Calu3 (cell line): ENCODE results near the gene GTF2IRD1. TPM values are rescaled to one million over a fixed set of nuclear protein-coding genes. Genes with fewer than 3 reads are reported as not detected.
"Not testable (repeated sequence)": the region's sequence is repeated elsewhere in the genome, so short reads cannot be mapped to it uniquely, and the experiment has no call there.

Source experiments
- BruUV-seq: library from RNA; stranded (reverse); fragments of 400-500 nt; replicated peaks from 2 replicates; lab custom pipeline; 2021; lab: Mats Ljungman, UMichigan
- CTCF ChIA-PET: fragments of 300-600 bp; sonication (Branson Sonifier 250); formaldehyde crosslinking; loops from one replicate; lab custom pipeline; 2022; ENCODE audit warnings: antibody characterized with exemption; lab: Charles Lee
- DNase-seq: peaks from one replicate; pipeline ENCODE4 v3.0.0; 2022
- H3K27ac Mint-ChIP-seq: one replicate; pipeline ENCODE4 v1.8.0; 2022; ENCODE audit warnings: mixed read lengths; ENCODE audit not compliant: unreplicated experiment
- H3K27me3 Mint-ChIP-seq: one replicate; pipeline ENCODE4 v1.8.0; 2022; ENCODE audit warnings: mixed read lengths; ENCODE audit not compliant: unreplicated experiment
- H3K36me3 Mint-ChIP-seq: one replicate; pipeline ENCODE4 v1.8.0; 2022; ENCODE audit warnings: mild to moderate bottlenecking, moderate library complexity, mixed read lengths; ENCODE audit not compliant: insufficient read depth, unreplicated experiment
- H3K4me1 Mint-ChIP-seq: one replicate; pipeline ENCODE4 v1.8.0; 2022; ENCODE audit warnings: mild to moderate bottlenecking, low read depth, mixed read lengths; ENCODE audit not compliant: unreplicated experiment
- H3K4me3 Mint-ChIP-seq: one replicate; pipeline ENCODE4 v1.8.0; 2022; ENCODE audit warnings: mild to moderate bottlenecking, low read depth, moderate library complexity, mixed read lengths; ENCODE audit not compliant: unreplicated experiment
- H3K9me3 Mint-ChIP-seq: one replicate; pipeline ENCODE4 v1.8.0; 2022; ENCODE audit warnings: low read depth, mixed read lengths; ENCODE audit not compliant: unreplicated experiment
- intact Hi-C: fragments of 100-400 bp; cut with micrococcal nuclease; formaldehyde crosslinking; loops from one replicate; pipeline ENCODE4 v1.10.0; 2022; ENCODE audit not compliant: unreplicated experiment
- total RNA-seq: library from RNA; stranded (reverse); gene quantifications from 2 replicates; pipeline ENCODE4 v1.2.3, GENCODE V29; 2022
- TF ChIP-seq, protein P1 (sequence below): fragments of 200-600 bp; IDR thresholded peaks from one replicate; pipeline ENCODE4 v1.8.0; 2022; ENCODE audit warnings: antibody characterized with exemption; ENCODE audit not compliant: unreplicated experiment

Gene GTF2IRD1
- total RNA-seq, 1 experiment from 2014 or later = 29.2 TPM

- H3K9me3 Mint-ChIP-seq = no peaks in the 10 kb centered on the region
- peaks cover 38% of the 10 kb centered on the region for H3K36me3 Mint-ChIP-seq
- intact Hi-C loops = no loop called here
- TF ChIP-seq, protein P1, sequence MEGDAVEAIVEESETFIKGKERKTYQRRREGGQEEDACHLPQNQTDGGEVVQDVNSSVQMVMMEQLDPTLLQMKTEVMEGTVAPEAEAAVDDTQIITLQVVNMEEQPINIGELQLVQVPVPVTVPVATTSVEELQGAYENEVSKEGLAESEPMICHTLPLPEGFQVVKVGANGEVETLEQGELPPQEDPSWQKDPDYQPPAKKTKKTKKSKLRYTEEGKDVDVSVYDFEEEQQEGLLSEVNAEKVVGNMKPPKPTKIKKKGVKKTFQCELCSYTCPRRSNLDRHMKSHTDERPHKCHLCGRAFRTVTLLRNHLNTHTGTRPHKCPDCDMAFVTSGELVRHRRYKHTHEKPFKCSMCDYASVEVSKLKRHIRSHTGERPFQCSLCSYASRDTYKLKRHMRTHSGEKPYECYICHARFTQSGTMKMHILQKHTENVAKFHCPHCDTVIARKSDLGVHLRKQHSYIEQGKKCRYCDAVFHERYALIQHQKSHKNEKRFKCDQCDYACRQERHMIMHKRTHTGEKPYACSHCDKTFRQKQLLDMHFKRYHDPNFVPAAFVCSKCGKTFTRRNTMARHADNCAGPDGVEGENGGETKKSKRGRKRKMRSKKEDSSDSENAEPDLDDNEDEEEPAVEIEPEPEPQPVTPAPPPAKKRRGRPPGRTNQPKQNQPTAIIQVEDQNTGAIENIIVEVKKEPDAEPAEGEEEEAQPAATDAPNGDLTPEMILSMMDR = no peak
- no peak for DNase-seq
- no peaks in the 10 kb centered on the region for H3K27me3 Mint-ChIP-seq
- no peak overlapping the region for H3K4me3 Mint-ChIP-seq
- CTCF ChIA-PET = no interaction called here
- H3K27ac Mint-ChIP-seq = no peak overlapping the region
- H3K4me1 Mint-ChIP-seq = no peaks in the 10 kb centered on the region
- BruUV-seq = no TSS peak
These were observed 88.9 kb downstream of the GTF2IRD1 start for GRCh38 chr7:74542558-74543117.

DNA sequence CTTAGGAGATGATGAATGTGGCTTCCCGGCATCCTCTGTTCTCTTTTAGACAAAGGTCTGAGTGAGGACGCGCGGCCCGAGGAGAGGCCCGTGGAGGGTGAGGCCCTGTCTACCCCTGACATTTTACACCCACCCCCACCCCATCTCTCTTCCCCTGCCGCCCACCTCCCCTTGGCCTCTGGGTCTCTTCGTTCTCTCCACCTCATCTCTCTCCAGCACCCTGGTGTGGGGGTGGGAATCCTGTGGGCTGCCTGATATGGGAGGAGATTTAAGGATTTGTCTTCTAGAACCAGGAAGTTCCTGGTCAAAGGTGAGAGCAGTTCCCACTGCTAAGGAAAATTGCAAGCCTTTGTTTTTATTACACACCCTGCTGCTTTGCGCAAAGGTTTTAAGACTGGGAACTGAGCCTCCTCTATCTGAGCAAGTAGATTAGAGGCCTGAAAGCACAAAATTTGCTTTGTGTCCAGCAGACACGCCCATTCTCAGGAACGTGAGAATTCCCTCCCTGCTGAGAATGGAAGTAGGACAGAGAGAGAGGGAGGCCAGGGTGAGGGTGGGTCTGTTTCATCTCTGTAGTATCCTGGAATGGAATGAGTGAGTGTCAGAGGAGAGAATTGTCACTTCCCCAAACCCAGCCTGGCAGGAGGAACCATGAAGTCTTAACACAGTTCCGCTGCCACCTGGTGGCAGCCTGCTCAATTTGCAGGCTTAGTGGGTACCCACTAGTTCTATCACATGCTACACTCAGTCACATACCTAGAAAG lies 91.2 kb downstream of the GTF2IRD1 start:
- H3K4me1 Mint-ChIP-seq = no peaks in the 10 kb centered on the region
- TF ChIP-seq, protein P1 = peak; percentile 52
- peaks cover 43% of the 10 kb centered on the region for H3K36me3 Mint-ChIP-seq
- H3K9me3 Mint-ChIP-seq = no peaks in the 10 kb centered on the region
- CTCF ChIA-PET = no interaction called here
- no peaks in the 10 kb centered on the region for H3K27me3 Mint-ChIP-seq
- H3K27ac Mint-ChIP-seq = no peak overlapping the region
- BruUV-seq = no TSS peak
- intact Hi-C loops = no loop called here
- DNase-seq = no peak
- no peak overlapping the region for H3K4me3 Mint-ChIP-seq

- Mint-ChIP-seq H3K4me3 (no peak overlapping the region), H3K27me3 (no peaks in the 10 kb centered on the region), H3K9me3 (no peaks in the 10 kb centered on the region), H3K36me3 (peaks cover 43% of the 10 kb centered on the region), H3K4me1 (no peaks in the 10 kb centered on the region), H3K27ac (no peak overlapping the region)
- BruUV-seq = no TSS peak
- intact Hi-C loops = no loop called here
- DNase-seq = no peak
- CTCF ChIA-PET = interaction anchor here (0.7 kb wide), 1 partner anchor 48 kb away, joined by 3 read pairs; no protein-coding TSS in a partner anchor
- TF ChIP-seq, protein P1 = no peak
These were observed 92.2 kb downstream of the GTF2IRD1 start for GRCh38 chr7:74545921-74546320.

DNA sequence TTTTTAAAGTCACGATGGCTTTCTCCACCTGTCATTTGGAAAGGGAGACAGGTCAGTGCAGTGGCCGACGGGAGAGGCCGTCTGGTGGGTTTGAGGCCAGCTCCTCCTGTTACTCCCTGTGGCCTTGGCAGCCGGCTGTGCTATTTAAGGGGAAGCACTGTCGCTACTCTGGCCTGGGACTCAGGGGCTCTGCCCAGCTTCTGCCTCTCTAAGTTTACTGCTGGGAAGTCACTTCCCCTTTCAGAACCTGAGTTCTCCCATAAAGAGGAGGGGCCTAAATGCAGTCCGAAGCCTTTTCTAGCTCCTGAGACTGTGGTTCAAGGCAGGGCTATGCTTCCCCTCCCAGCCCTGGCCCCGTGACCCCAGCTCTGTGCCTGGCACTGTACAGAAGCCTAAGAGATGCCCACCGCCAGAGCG lies 99.9 kb downstream of the GTF2IRD1 start:
- intact Hi-C loops, H3K9me3 Mint-ChIP-seq, H3K27me3 Mint-ChIP-seq, BruUV-seq, H3K4me3 Mint-ChIP-seq, H3K27ac Mint-ChIP-seq, H3K4me1 Mint-ChIP-seq, DNase-seq: not testable (repeated sequence)
- peaks cover 11% of the 10 kb centered on the region for H3K36me3 Mint-ChIP-seq
- CTCF ChIA-PET = interaction anchor here (0.6 kb wide), 1 partner anchor 62 kb away, joined by 8 read pairs; no protein-coding TSS in a partner anchor
